Activated naive CD4-positive, alpha-beta T cell treated with anti-CD3 and anti-CD28 coated beads, Interleukin-2, amount 10 ng/mL, durations not matched to agents 7 days and 5 days (primary cell): ENCODE results near the gene SELPLG.
"Not testable (repeated sequence)": the region's sequence is repeated elsewhere in the genome, so short reads cannot be mapped to it uniquely, and the experiment has no call there.

Experiments
- CTCF ChIA-PET: fragments of 350-600 bp; sonication (Branson Sonifier 250); formaldehyde crosslinking; loops from one replicate; lab custom pipeline; 2021; ENCODE audit warnings: antibody characterized with exemption; lab: Charles Lee
- DNase-seq: peaks from one replicate; pipeline ENCODE4 v3.0.0-alpha.2; 2020
- H3K27ac Mint-ChIP-seq: one replicate; pipeline ENCODE4 v1.8.0; 2021; ENCODE audit warnings: mild to moderate bottlenecking, moderate library complexity, mixed read lengths
- H3K27me3 Mint-ChIP-seq: one replicate; pipeline ENCODE4 v1.8.0; 2021; ENCODE audit warnings: mild to moderate bottlenecking, mixed read lengths
- H3K36me3 Mint-ChIP-seq: one replicate; pipeline ENCODE4 v1.8.0; 2021; ENCODE audit warnings: mixed read lengths
- H3K4me1 Mint-ChIP-seq: one replicate; pipeline ENCODE4 v1.8.0; 2021; ENCODE audit warnings: mixed read lengths
- H3K4me3 Mint-ChIP-seq: one replicate; pipeline ENCODE4 v1.8.0; 2021; ENCODE audit warnings: mild to moderate bottlenecking, moderate library complexity, mixed read lengths
- H3K9me3 Mint-ChIP-seq: one replicate; pipeline ENCODE4 v1.8.0; 2021; ENCODE audit warnings: mixed read lengths

SELPLG gene

DNA sequence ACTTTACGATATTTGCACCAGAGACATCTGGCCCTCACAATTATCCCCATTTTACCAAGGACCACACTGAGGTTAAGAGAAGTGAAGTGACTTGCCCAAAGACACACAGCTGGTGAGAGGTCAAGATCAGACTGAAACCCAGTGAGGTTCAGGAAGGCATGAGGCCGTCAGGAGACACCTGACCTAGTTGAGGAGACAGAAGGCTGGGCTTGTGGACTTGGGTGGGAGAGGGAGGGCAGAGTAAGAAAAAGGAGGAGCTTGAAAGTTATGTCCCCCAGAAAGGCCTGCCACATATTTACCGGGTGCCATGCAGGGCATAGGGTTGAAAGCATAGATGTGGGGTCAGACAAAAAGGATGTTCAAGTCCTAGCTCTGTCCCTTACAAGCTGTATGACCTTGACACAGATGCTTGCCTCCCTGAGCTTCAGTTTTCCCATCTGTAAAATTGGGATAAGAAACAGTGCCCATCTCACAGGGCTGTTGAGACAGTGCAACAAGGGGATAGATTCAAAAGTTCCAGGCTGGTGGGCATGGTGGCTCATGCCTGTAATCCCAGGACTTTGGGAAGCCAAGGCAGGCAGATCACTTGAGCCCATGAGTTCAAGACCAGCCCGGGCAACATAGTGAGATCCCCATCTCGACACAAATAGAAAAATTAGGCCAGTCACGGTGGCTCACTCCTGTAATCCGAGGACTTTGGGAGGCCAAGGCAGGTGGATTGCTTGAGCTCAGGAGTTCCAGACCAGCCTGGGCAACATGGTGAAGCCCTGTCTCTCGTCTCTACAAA, 6.4 kb downstream of the SELPLG start:
- H3K9me3 Mint-ChIP-seq = no peaks in the 10 kb centered on the region
- peaks cover 75% of the 10 kb centered on the region for H3K4me1 Mint-ChIP-seq
- DNase-seq = no peak
- H3K36me3 Mint-ChIP-seq = peaks cover 79% of the 10 kb centered on the region
- H3K4me3 Mint-ChIP-seq = peak overlapping the region; percentile 45
- CTCF ChIA-PET = interaction anchor here (0.7 to 12.3 kb wide), 5 partner anchors 8 to 160 kb away, joined by 3 to 160 read pairs (median 3); no protein-coding TSS in a partner anchor
- peaks cover 3% of the 10 kb centered on the region for H3K27me3 Mint-ChIP-seq
- peak overlapping the region; percentile 70 for H3K27ac Mint-ChIP-seq

GRCh38 chr12:108625228-108625627, 8.5 kb downstream of the SELPLG start:
- Mint-ChIP-seq H3K4me1 (peaks cover 72% of the 10 kb centered on the region), H3K27ac (peak overlapping the region; percentile 35), H3K4me3 (no peak overlapping the region), H3K27me3 (no peaks in the 10 kb centered on the region), H3K9me3 (no peaks in the 10 kb centered on the region), H3K36me3 (peaks cover 78% of the 10 kb centered on the region)
- DNase-seq = no peak
- CTCF ChIA-PET = interaction anchor here (0.6 kb wide), 1 partner anchor 325 kb away, joined by 3 read pairs; no protein-coding TSS in a partner anchor

DNA sequence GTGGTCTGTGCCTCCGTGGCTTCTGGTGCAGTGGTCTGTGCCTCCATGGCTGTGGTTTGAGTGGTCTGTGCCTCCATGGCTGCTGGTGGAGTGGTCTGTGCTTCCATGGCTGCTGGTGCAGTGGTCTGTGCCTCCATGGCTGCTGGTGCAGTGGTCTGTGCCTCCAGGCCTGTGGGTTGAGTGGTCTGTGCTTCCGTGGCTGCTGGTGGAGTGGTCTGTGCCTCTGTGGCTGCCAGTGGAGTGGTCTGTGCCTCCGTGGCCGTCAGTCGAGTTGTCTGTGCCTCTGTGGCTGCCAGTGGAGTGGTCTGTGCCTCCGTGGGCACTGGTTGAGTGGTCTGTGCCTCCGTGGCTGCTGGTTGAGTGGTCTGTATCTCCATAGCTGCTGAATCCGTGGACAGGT, 10.1 kb downstream of the SELPLG start:
- CTCF ChIA-PET = no interaction called here
- no peak overlapping the region for H3K27ac Mint-ChIP-seq
- H3K27me3 Mint-ChIP-seq = no peaks in the 10 kb centered on the region
- no peak for DNase-seq
- no peak overlapping the region for H3K4me3 Mint-ChIP-seq
- H3K36me3 Mint-ChIP-seq = peaks cover 78% of the 10 kb centered on the region
- H3K9me3 Mint-ChIP-seq = no peaks in the 10 kb centered on the region
- H3K4me1 Mint-ChIP-seq = peaks cover 79% of the 10 kb centered on the region

DNA sequence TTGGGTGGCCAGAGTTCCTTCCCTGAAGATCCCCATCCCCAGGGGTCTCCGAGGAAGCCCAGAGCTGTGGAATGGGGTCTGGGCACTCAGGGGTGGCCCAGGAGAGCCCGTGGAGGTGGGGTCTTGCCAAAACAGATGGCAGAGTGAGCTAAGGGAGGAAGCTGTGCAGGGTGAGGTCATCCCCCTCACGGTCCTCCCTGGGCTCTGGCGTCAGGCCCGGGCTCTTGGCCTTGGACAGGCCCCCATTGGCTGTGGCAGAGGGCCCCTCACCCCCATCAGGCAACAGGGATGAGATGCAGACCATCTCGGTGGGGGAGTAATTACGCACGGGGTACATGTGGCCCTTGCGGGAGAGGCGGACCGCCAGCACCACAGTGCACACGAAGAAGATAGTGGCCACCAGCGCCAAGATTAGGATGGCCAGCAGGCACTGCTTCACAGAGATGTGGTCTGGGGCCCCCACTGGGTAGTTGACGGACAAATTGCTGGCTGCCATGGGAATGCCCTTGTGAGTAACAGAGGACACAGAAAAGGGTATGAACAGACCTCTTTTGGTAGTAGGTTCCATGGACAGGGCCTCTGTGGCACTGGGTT, 10.7 kb downstream of the SELPLG start:
- peaks cover 80% of the 10 kb centered on the region for H3K4me1 Mint-ChIP-seq
- no peak for DNase-seq
- no peak overlapping the region for H3K27ac Mint-ChIP-seq
- no peak overlapping the region for H3K4me3 Mint-ChIP-seq
- no peaks in the 10 kb centered on the region for H3K27me3 Mint-ChIP-seq
- peaks cover 75% of the 10 kb centered on the region for H3K36me3 Mint-ChIP-seq
- CTCF ChIA-PET = interaction anchor here (8.7 to 9.2 kb wide), 2 partner anchors 9 to 57 kb away, joined by 160 to 268 read pairs; partner anchors contain the start of genes ISCU, SART3 and SELPLG
- no peaks in the 10 kb centered on the region for H3K9me3 Mint-ChIP-seq

DNA sequence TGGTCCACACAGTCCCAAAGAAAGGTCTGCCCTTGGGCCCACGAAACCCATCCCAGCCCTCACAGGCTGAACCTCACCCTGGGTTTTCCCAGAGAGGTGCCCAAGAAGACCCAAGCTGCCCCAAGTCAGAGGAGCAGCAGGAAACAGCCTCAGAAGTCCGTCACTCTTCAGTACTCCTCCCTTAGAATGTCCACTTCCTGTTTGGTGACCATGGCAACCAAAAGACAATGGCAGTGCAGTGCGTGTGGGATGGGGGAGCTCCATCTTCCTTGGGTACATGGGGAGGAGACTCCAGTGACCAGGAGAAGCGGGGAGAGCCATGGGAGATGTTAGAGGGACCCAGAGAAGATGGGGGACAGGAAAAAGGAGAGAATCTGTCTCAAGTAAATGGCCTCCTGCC, 11.3 kb downstream of the SELPLG start:
- Mint-ChIP-seq H3K27ac (peak overlapping the region; percentile 58), H3K4me1 (peaks cover 81% of the 10 kb centered on the region), H3K27me3 (no peaks in the 10 kb centered on the region), H3K9me3 (no peaks in the 10 kb centered on the region), H3K36me3 (peaks cover 74% of the 10 kb centered on the region), H3K4me3 (no peak overlapping the region)
- CTCF ChIA-PET = interaction anchor here (8.7 to 9.2 kb wide), 2 partner anchors 9 to 56 kb away, joined by 160 to 268 read pairs; partner anchors contain the start of genes ISCU, SART3 and SELPLG
- DNase-seq = peak; percentile 37

- Mint-ChIP-seq H3K36me3 (peaks cover 81% of the 10 kb centered on the region), H3K4me1 (peaks cover 87% of the 10 kb centered on the region), H3K9me3 (peaks cover 8% of the 10 kb centered on the region), H3K4me3 (no peak overlapping the region), H3K27ac (no peak overlapping the region), H3K27me3 (no peaks in the 10 kb centered on the region)
- DNase-seq = no peak
- CTCF ChIA-PET = interaction anchor here (4.5 to 9.2 kb wide), 3 partner anchors 11 to 55 kb away, joined by 23 to 268 read pairs (median 160); partner anchors contain the start of genes ISCU, SART3 and SELPLG
Observed at GRCh38 chr12:108621161-108621560, 12.5 kb downstream of the SELPLG start.

DNA sequence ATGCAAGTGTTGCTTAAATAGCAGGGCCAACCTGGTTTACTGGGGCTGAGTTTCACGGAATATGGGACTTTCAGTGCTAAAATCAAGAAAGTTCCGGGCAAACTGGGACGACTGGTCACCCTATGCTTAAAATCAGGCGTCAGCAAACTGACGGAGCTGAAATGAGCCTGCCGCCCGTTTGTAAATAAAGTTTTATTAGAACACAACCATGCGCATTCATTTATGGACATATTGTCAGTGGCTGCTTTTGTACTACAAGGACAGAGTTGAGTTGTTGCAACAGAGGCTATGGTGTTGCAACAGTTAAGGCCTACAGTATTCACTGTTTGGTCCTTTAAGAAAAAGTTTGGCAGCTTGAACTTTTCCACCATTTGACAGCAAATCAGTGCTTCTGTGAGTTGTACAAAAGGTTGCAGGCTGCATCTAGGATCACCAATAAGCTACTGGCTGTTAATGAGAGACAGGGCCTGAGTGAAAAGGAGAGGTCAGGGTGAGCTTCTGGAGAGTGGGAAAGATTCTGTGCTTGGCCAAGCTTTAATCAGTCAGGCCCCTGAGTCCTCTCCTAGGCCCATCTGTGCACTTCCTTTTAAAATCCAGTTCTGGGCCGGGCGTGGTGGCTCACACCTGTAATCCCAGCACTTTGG, 13.3 kb downstream of the SELPLG start:
- H3K4me3 Mint-ChIP-seq = no peak overlapping the region
- H3K36me3 Mint-ChIP-seq = peaks cover 80% of the 10 kb centered on the region
- no peaks in the 10 kb centered on the region for H3K27me3 Mint-ChIP-seq
- H3K4me1 Mint-ChIP-seq = peaks cover 83% of the 10 kb centered on the region
- H3K27ac Mint-ChIP-seq = no peak overlapping the region
- no peak for DNase-seq
- H3K9me3 Mint-ChIP-seq = peaks cover 15% of the 10 kb centered on the region
- CTCF ChIA-PET = interaction anchor here (4.5 to 9.2 kb wide), 3 partner anchors 11 to 54 kb away, joined by 23 to 268 read pairs (median 160); partner anchors contain the start of genes ISCU, SART3 and SELPLG

DNA sequence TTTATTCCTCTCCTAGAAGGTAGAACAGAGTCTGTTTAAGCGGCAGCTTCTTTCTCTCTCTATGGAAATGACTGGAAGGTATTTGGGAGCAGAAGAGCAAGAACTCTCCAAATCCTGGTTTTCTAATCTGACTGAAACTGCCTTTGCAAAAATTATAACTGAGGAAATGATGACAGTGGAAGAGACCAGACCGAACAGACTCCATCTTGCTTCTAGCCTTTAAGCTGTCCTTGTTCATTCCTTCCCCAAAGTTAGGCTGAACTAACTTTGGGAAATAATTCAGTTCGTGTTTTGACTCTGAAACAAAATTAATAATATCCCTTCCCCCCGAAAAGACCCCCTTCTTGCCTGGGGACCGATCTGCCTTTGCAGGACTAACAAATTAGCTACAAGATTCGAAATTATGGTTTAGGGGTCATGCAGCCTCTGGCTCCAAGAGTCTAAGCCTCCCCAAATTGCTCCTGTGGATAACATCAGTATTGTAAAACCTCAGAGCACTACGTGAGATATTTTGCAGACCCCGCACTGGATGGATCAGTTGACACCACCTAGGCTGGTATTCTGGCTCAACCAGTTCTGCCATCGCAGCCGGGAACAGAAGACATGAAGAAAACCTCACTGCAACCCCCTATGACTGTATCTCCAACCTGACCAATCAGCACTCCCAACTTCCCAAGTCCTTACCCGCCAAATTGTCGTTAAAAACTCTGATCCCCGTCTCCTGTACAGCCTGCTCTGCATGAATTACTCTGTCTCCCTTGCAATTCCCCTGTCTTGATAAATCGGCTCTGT, 14.1 kb downstream of the SELPLG start:
- H3K27me3 Mint-ChIP-seq = no peaks in the 10 kb centered on the region

DNA sequence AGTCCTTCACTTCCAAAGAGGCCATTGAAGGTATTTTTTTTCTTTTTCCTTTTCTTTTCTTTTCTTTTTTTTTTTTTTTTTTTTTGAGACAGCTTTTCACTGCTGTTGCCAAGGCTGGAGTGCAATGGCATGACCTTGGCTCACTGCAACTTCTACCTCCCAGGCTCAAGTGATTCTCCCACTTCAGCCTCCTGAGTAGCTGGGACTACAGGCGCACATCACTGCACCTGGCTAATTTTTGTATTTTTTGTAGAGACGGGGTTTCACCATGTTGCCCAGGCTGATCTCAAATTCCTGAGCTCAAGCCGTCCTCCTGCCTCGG, 14.8 kb downstream of the SELPLG start:
- CTCF ChIA-PET = interaction anchor here (0.7 to 9.2 kb wide), 12 partner anchors 13 to 395 kb away, joined by 3 to 268 read pairs (median 16); partner anchors contain the start of genes ISCU, SART3 and SELPLG
- Mint-ChIP-seq H3K36me3 (peaks cover 77% of the 10 kb centered on the region), H3K27ac (peak overlapping the region; percentile 19), H3K9me3 (peaks cover 15% of the 10 kb centered on the region), H3K4me1 (peaks cover 72% of the 10 kb centered on the region)
- H3K27me3 Mint-ChIP-seq, H3K4me3 Mint-ChIP-seq, DNase-seq: not testable (repeated sequence)

More for the DNA sequence above, 14.1 kb downstream of the SELPLG start:
- CTCF ChIA-PET = interaction anchor here (1.0 to 9.2 kb wide), 6 partner anchors 12 to 331 kb away, joined by 3 to 268 read pairs (median 23); partner anchors contain the start of genes ISCU, SART3 and SELPLG
- peak overlapping the region; percentile 61 for H3K27ac Mint-ChIP-seq
- H3K9me3 Mint-ChIP-seq = peaks cover 15% of the 10 kb centered on the region
- H3K4me3 Mint-ChIP-seq = no peak overlapping the region
- H3K36me3 Mint-ChIP-seq = peaks cover 79% of the 10 kb centered on the region
- no peak for DNase-seq
- H3K4me1 Mint-ChIP-seq = peaks cover 78% of the 10 kb centered on the region

DNA sequence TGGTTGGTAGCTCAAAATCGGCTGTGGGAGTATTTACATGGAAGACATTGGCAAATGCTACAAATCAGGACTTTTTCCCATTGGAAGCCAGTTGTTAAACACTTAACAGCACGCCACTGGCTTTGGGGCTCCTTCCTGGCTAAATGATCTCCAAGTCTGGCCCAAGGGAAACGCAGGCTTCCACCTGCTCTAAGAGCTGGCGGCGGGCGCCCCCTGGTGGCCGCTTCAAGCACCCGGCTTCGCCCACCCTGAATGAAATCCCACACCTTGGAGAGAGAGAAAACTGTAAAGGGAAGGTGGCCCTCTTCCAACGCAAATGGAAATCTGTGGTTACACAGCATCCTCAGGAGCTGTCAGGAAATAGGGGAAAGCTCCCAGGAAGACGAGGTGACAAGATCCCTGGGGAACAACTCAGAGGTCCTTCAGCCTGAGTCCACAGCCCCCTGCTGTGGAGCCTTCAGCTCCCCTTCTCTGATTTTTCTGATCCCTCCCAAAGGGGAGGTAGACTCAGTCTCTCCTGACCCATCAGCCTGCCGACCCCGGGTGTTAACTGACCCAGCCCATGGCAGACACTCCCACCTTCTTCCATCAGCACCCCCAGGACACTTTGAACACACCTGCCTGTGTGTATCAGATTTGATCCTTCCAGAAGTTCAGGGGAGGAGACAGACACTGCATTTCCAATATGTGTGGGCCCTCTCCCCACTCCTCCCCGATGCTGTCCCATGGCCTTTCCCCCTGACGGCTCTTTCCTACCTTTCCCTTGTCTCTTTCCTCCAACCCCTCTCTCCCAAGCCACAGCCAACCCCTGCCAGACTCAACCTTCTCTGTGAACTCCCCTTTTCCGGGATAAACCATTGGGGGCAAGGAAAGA, 15.4 kb downstream of the SELPLG start:
- no peak overlapping the region for H3K4me3 Mint-ChIP-seq
- H3K4me1 Mint-ChIP-seq = peaks cover 66% of the 10 kb centered on the region
- DNase-seq = peak; percentile 78
- H3K9me3 Mint-ChIP-seq = peaks cover 15% of the 10 kb centered on the region
- peak overlapping the region; percentile 83 for H3K27ac Mint-ChIP-seq
- peaks cover 71% of the 10 kb centered on the region for H3K36me3 Mint-ChIP-seq
- H3K27me3 Mint-ChIP-seq = no peaks in the 10 kb centered on the region
- CTCF ChIA-PET = interaction anchor here (0.6 to 9.2 kb wide), 28 partner anchors 9 to 396 kb away, joined by 3 to 268 read pairs (median 4); partner anchors contain the start of genes ISCU, SART3, SELPLG and TMEM119

DNA sequence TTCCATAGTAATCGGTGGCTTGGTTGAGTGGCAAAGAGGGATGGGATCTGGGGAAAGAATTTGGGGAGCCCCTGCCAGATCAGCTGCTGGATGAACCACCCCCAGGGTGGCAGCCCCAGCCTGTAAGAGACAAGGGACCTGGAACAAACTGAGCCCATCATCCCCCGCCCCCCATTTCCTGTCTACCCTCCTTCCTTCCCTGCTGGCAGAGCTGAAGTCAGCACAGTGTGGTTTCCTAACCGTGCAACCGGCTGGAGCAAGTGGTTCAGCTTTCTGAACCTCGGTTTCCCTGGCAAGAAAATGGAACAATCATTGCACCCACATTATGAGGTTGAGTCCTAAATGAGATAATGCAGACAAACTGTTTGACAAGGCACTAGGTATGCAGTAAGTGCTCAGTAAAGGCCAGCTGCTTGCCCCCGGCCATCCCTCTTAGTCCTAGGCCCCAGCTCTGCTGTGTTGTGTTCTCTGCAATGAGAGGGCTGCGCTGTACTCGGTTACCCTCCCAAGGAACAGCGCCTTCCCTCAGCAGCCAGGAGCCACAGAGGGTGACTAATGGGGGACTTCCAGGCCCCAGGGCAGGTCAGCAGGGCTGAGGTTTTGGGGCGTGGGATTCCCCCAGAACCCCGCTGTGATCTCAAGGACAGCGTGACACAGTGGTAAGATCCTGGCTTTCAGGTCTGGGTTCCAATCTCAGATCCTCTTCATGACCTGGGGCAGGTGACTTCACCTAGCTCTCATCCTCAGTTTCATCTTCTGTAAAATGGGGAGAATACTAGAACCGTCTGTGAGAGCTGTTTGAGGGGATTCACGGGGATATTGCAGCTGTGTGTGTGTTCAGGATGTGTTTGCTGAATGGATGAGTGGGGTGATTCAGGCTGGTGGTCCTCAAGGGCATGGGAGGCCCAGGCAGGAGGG, 16.5 kb downstream of the SELPLG start:
- H3K36me3 Mint-ChIP-seq = peaks cover 61% of the 10 kb centered on the region
- peak; percentile 62 for DNase-seq
- H3K4me1 Mint-ChIP-seq = peaks cover 55% of the 10 kb centered on the region
- peak overlapping the region; percentile 76 for H3K27ac Mint-ChIP-seq
- no peak overlapping the region for H3K4me3 Mint-ChIP-seq
- CTCF ChIA-PET = interaction anchor here (0.6 to 9.2 kb wide), 27 partner anchors 8 to 333 kb away, joined by 3 to 268 read pairs (median 4); partner anchors contain the start of genes ISCU, SART3, SELPLG and TMEM119
- peaks cover 15% of the 10 kb centered on the region for H3K9me3 Mint-ChIP-seq
- no peaks in the 10 kb centered on the region for H3K27me3 Mint-ChIP-seq
